Transverse colon (tissue), 4 donors: ENCODE results near the gene CHKA. TPM values are rescaled to one million over a fixed set of nuclear protein-coding genes. Genes with fewer than 3 reads are reported as not detected.
A peak's percentile ranks its signal among the peaks of the same experiment; 100 is the strongest.

ENCODE experiments used
- DNase-seq: peaks from one replicate; pipeline ENCODE4 v3.0.0-alpha.2; 2019
- H3K27ac ChIP-seq, 4 donors: fragments of 200-600 bp; sonication (generic); 2 replicates each; pipeline ENCODE4 v1.5.1; 2016 to 2018; ENCODE audit warnings: inconsistent platforms in 4 of 4
- H3K27me3 ChIP-seq: fragments of 200-600 bp; sonication (generic); 2 replicates; pipeline ENCODE4 v1.5.1; 2017; ENCODE audit warnings: inconsistent platforms
- H3K36me3 ChIP-seq, 4 donors: fragments of 200-600 bp; sonication (generic); 2 replicates each; pipeline ENCODE4 v1.5.1; 2017 to 2019; ENCODE audit warnings: inconsistent platforms in 4 of 4
- H3K4me1 ChIP-seq, 4 donors: fragments of 200-600 bp; sonication (generic); 2 replicates each; pipeline ENCODE4 v1.5.1; 2017 to 2020; ENCODE audit warnings: inconsistent platforms in 4 of 4
- H3K4me3 ChIP-seq, 4 donors: fragments of 200-600 bp; sonication (generic); 1 replicate in 1 of 4; 2 replicates in 3 of 4; pipeline versions ENCODE4 v1.5.1 to v1.6.1; 2017 to 2019; ENCODE audit warnings: inconsistent platforms in 4 of 4
- H3K9me3 ChIP-seq, 2 donors: fragments of 200-600 bp; sonication (generic); 2 replicates each; pipeline ENCODE4 v1.5.1; 2017 to 2019; ENCODE audit warnings: inconsistent platforms in 2 of 2
- CTCF ChIP-seq, 5 experiments: fragments of 200-600 bp in 3 of 5; fragments of 450-650 bp in 2 of 5; sonication (generic) in 3 of 5; IDR thresholded peaks; 1 replicate in 2 of 5; 2 replicates in 3 of 5; pipeline ENCODE4 v1.5.1; 2016 to 2017; ENCODE audit warnings: antibody characterized with exemption in 5 of 5, inconsistent platforms in 3 of 5, mild to moderate bottlenecking in 2 of 5, moderate library complexity in 1 of 5
- EP300 ChIP-seq: sonication (generic); formaldehyde crosslinking; IDR thresholded peaks from one replicate; pipeline ENCODE4 v1.6.1; 2017; ENCODE audit warnings: antibody characterized with exemption, low read depth
- POLR2A ChIP-seq: fragments of 450-650 bp; IDR thresholded peaks from one replicate; pipeline ENCODE4 v1.6.1; 2016; ENCODE audit warnings: antibody characterized with exemption, mild to moderate bottlenecking, moderate library complexity
- POLR2AphosphoS5 ChIP-seq, 3 donors: sonication (generic); formaldehyde crosslinking; IDR thresholded peaks; one replicate each; pipeline ENCODE4 v1.6.1; 2016; ENCODE audit warnings: antibody characterized with exemption in 3 of 3
- WGBS, 2 donors: methylation state at CpG; one replicate each; pipeline ENCODE4 v1.1.5; 2018; ENCODE audit warnings: low coverage in 1 of 2; 5-methylcytosine and 5-hydroxymethylcytosine counted together
- in situ Hi-C, 4 donors: fragments of 200-750 bp; cut with MboI; loops; one replicate each; pipeline versions ENCODE4 v1.15.0 to v1.15.1; 2017; ENCODE audit warnings: low sequenced_read_pairs in 3 of 4, low pct_ligation_motif_present in 1 of 4, low pct_unique_long_range_greater_than_20kb in 1 of 4
- intact Hi-C: fragments of 100-400 bp; cut with DNase I; formaldehyde crosslinking; loops from one replicate; pipeline ENCODE4 v1.15.1; 2023; ENCODE audit warnings: low total_unique reads
- total RNA-seq, 4 donors: library from RNA; depleted of rRNA; stranded (reverse); fragments of >200 nt; gene quantifications; one replicate each; pipeline ENCODE4 v1.1.0, GENCODE V29; 2016

CHKA gene
- total RNA-seq, 4 donors from 2014 or later = 41.6 to 253 (median 121) TPM

- TF ChIP-seq EP300 = no peak
- no peak for TF ChIP-seq POLR2AphosphoS5 (IDR thresholded peaks at IDR 0.05)
- TF ChIP-seq POLR2A = no peak
- no peak for TF ChIP-seq CTCF (IDR thresholded peaks at IDR 0.05)
- in situ Hi-C loops = no loop called here
- Histone ChIP-seq H3K9me3 (no peaks in the 10 kb centered on the region), H3K4me3 (no peak overlapping the region), H3K36me3 (no peaks in the 10 kb centered on the region), H3K27me3 (no peaks in the 10 kb centered on the region), H3K4me1 (peaks cover 14 to 22% (median 15%) of the 10 kb centered on the region in 4 donors), H3K27ac (no peak overlapping the region)
- intact Hi-C loops = no loop called here
- DNase-seq = no peak
- 78 to 100% methylated on average over 1 to 27 of the region's 27 CpGs for whole genome bisulfite sequencing, 2 donors
Observed at GRCh38 chr11:68017980-68018729, 103.0 kb downstream of the CHKA start.

GRCh38 chr11:68016904-68017817 is 104.0 kb downstream of the CHKA start:
- DNase-seq = no peak
- peaks cover 14 to 22% (median 15%) of the 10 kb centered on the region in 4 donors for H3K4me1 ChIP-seq
- H3K36me3 ChIP-seq = no peaks in the 10 kb centered on the region
- in situ Hi-C loops (no loop called here), intact Hi-C loops (no loop called here)
- H3K4me3 ChIP-seq = no peak overlapping the region
- TF ChIP-seq POLR2A (no peak), CTCF (IDR thresholded peaks at IDR 0.05) (no peak), POLR2AphosphoS5 (IDR thresholded peaks at IDR 0.05) (no peak)
- 49% methylated on average over 13 of the region's 16 CpGs; no CpG with 5 or more reads in 1 of the 2 donors for WGBS, 2 donors
- H3K9me3 ChIP-seq = no peaks in the 10 kb centered on the region
- no peaks in the 10 kb centered on the region for H3K27me3 ChIP-seq
- peak overlapping the region in 1 of 4 donors; percentile 4 for H3K27ac ChIP-seq

GRCh38 chr11:68016161-68016903 is 104.9 kb downstream of the CHKA start:
- in situ Hi-C loops = no loop called here
- no peaks in the 10 kb centered on the region for H3K9me3 ChIP-seq
- WGBS, 2 donors = 64 to 100% methylated on average over 1 to 13 of the region's 13 CpGs
- no peaks in the 10 kb centered on the region for H3K27me3 ChIP-seq
- no peak overlapping the region for H3K4me3 ChIP-seq
- peaks cover 14 to 27% (median 17%) of the 10 kb centered on the region in 4 donors for H3K4me1 ChIP-seq
- no peak for TF ChIP-seq POLR2AphosphoS5 (IDR thresholded peaks at IDR 0.05)
- TF ChIP-seq POLR2A = no peak
- TF ChIP-seq EP300 = no peak
- no peak for TF ChIP-seq CTCF (IDR thresholded peaks at IDR 0.05)
- intact Hi-C loops = no loop called here
- no peaks in the 10 kb centered on the region for H3K36me3 ChIP-seq
- DNase-seq = no peak
- no peak overlapping the region for H3K27ac ChIP-seq

GRCh38 chr11:68015467-68015866 is 105.7 kb downstream of the CHKA start:
- Histone ChIP-seq H3K36me3 (no peaks in the 10 kb centered on the region), H3K9me3 (no peaks in the 10 kb centered on the region), H3K27me3 (no peaks in the 10 kb centered on the region), H3K4me3 (no peak overlapping the region), H3K4me1 (peaks cover 21 to 36% (median 25%) of the 10 kb centered on the region in 4 donors), H3K27ac (no peak overlapping the region)
- TF ChIP-seq POLR2AphosphoS5 (IDR thresholded peaks at IDR 0.05) (no peak), EP300 (no peak), CTCF (IDR thresholded peaks at IDR 0.05) (no peak), POLR2A (no peak)
- intact Hi-C loops = no loop called here
- in situ Hi-C loops = no loop called here
- DNase-seq = no peak
- WGBS, 2 donors = 94 to 100% methylated on average over 7 to 8 of the region's 8 CpGs
